HEK293T (cell line): ENCODE results near the gene TLK2.

Experiments used
- CTCF ChIA-PET: fragments of 350-600 bp; formaldehyde crosslinking; extraction: SDS; loops from one replicate; lab custom pipeline; 2021; ENCODE audit warnings: antibody characterized with exemption, inconsistent platforms; lab: Yijun Ruan, JAX
- POLR2A ChIA-PET: fragments of 350-600 bp; formaldehyde crosslinking; extraction: SDS; loops from one replicate; lab custom pipeline; 2020; ENCODE audit warnings: antibody characterized with exemption, inconsistent platforms; lab: Yijun Ruan, JAX
- DNase-seq: peaks from one replicate; pipeline ENCODE4 v3.0.0; 2012; ENCODE audit warnings: mixed read lengths; ENCODE audit errors: extremely low spot score
- ARNT ChIP-seq: fragments of 450-650 bp; IDR thresholded peaks from 2 replicates; pipeline ENCODE4 v1.6.1; 2017; ENCODE audit warnings: mild to moderate bottlenecking
- BHLHE40 ChIP-seq: fragments of 450-650 bp; IDR thresholded peaks from 2 replicates; pipeline ENCODE4 v1.6.1; 2016; ENCODE audit warnings: mild to moderate bottlenecking, moderate library complexity, borderline replicate concordance
- CTBP1 ChIP-seq: fragments of 450-650 bp; IDR thresholded peaks from 2 replicates; pipeline ENCODE4 v1.6.1; 2016; ENCODE audit warnings: borderline replicate concordance
- ELF4 ChIP-seq: fragments of 450-650 bp; IDR thresholded peaks from 2 replicates; pipeline ENCODE4 v1.6.1; 2017; ENCODE audit warnings: antibody characterized with exemption
- FOXA1 ChIP-seq: fragments of 450-650 bp; IDR thresholded peaks from 2 replicates; pipeline ENCODE4 v1.6.1; 2016; ENCODE audit warnings: mild to moderate bottlenecking
- FOXK2 ChIP-seq: fragments of 450-650 bp; IDR thresholded peaks from 2 replicates; pipeline ENCODE4 v1.6.1; 2016; ENCODE audit warnings: mild to moderate bottlenecking
- FOXM1 ChIP-seq: fragments of 450-650 bp; IDR thresholded peaks from 2 replicates; pipeline ENCODE4 v1.6.1; 2017; ENCODE audit warnings: mild to moderate bottlenecking, borderline replicate concordance
- HDGF ChIP-seq: fragments of 450-650 bp; IDR thresholded peaks from 2 replicates; pipeline ENCODE4 v1.6.1; 2017; ENCODE audit warnings: antibody characterized with exemption, borderline replicate concordance
- L3MBTL2 ChIP-seq: fragments of 450-650 bp; conservative IDR thresholded peaks from 2 replicates; pipeline ENCODE4 v1.6.1; 2016; ENCODE audit warnings: mild to moderate bottlenecking
- LEF1 ChIP-seq: fragments of 450-650 bp; IDR thresholded peaks from 2 replicates; pipeline ENCODE4 v1.6.1; 2017; ENCODE audit warnings: mild to moderate bottlenecking, borderline replicate concordance
- NFRKB ChIP-seq: fragments of 450-650 bp; IDR thresholded peaks from 2 replicates; pipeline ENCODE4 v1.6.1; 2016; ENCODE audit warnings: mild to moderate bottlenecking, moderate library complexity
- SP1 ChIP-seq: fragments of 450-650 bp; IDR thresholded peaks from 2 replicates; pipeline ENCODE4 v1.6.1; 2017
- SUZ12 ChIP-seq: fragments of 450-650 bp; IDR thresholded peaks from 2 replicates; pipeline ENCODE4 v1.6.1; 2016; ENCODE audit warnings: mild to moderate bottlenecking
- TARDBP ChIP-seq: fragments of 450-650 bp; IDR thresholded peaks from 2 replicates; pipeline ENCODE4 v1.6.1; 2016
- ZNF384 ChIP-seq: fragments of 450-650 bp; IDR thresholded peaks from 2 replicates; pipeline ENCODE4 v1.6.1; 2016
- TF ChIP-seq, protein P1 (sequence below): fragments of 450-650 bp; IDR thresholded peaks from 2 replicates; pipeline ENCODE4 v1.6.1; 2016

Gene TLK2

DNA sequence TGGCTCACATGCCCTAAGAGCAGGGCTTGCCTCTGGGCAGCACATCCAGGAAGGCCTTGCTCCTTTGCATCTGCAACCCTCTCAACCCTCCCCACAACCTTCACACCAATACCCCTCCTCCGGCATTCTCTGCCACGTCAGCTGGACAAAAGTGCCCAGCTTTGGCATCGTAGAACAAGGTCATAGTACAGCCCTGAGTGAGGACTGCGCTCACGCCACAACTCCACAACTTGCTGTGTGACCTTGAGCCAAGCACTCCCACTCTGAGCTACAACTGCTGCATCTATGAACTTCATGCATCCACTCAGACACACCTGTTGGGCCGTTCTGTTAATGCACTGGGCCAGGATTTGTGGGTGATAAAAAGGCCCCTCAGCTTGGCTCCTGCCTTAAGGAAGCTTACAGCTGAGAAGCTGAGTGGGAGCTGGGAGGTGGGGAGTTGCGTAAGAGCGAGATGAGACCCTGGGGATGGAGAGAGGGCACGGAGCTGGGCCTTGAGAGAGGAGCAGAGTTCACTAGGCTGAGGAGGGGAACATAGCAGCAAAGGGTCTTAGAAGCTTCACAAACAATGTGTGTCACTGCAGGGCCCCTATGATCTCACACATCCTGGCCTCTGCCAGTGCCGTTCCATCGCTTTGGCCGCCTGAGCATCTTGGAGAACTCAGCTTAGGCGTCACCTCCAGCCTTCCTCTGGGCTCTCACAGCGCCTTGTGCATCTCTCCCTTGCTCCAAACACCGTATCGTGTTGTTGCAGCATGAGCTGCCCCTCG, 140.2 kb downstream of the TLK2 start:
- TF ChIP-seq NFRKB (no peak), HDGF (no peak), ARNT (no peak), LEF1 (no peak), FOXA1 (no peak), TARDBP (no peak), BHLHE40 (no peak), FOXK2 (no peak), ELF4 (no peak), SUZ12 (no peak), L3MBTL2 (no peak), FOXM1 (no peak), ZNF384 (no peak), SP1 (no peak), CTBP1 (no peak)
- TF ChIP-seq, protein P1, sequence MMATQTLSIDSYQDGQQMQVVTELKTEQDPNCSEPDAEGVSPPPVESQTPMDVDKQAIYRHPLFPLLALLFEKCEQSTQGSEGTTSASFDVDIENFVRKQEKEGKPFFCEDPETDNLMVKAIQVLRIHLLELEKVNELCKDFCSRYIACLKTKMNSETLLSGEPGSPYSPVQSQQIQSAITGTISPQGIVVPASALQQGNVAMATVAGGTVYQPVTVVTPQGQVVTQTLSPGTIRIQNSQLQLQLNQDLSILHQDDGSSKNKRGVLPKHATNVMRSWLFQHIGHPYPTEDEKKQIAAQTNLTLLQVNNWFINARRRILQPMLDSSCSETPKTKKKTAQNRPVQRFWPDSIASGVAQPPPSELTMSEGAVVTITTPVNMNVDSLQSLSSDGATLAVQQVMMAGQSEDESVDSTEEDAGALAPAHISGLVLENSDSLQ: no peak
- DNase-seq: no peak
- ChIA-PET CTCF (no interaction called here), POLR2A (interaction anchor here (1.3 kb wide), 1 partner anchor 10 kb away, joined by 4 read pairs; no protein-coding TSS in a partner anchor)

- ChIA-PET CTCF (no interaction called here), POLR2A (interaction anchor here (1.3 kb wide), 1 partner anchor 10 kb away, joined by 4 read pairs; no protein-coding TSS in a partner anchor)
- TF ChIP-seq LEF1 (no peak), CTBP1 (no peak), L3MBTL2 (no peak)
- no peak for DNase-seq
These were observed 141.0 kb downstream of the TLK2 start for GRCh38 chr17:62619417-62620155.

GRCh38 chr17:62621223-62621622, 142.6 kb downstream of the TLK2 start:
- TF ChIP-seq L3MBTL2 (no peak), ELF4 (no peak), ARNT (no peak), FOXM1 (no peak), CTBP1 (no peak), FOXK2 (no peak), FOXA1 (no peak), NFRKB (no peak)
- ChIA-PET CTCF (no interaction called here), POLR2A (no interaction called here)
- DNase-seq: no peak

- ChIA-PET CTCF (no interaction called here), POLR2A (no interaction called here)
- TF ChIP-seq ZNF384: no peak
- TF ChIP-seq NFRKB: no peak
- no peak for TF ChIP-seq CTBP1
- no peak for TF ChIP-seq FOXK2
- TF ChIP-seq FOXA1: no peak
- no peak for TF ChIP-seq TARDBP
- TF ChIP-seq, protein P1: no peak
- no peak for TF ChIP-seq FOXM1
- no peak for TF ChIP-seq L3MBTL2
- no peak for TF ChIP-seq BHLHE40
- DNase-seq: no peak
These were observed 146.7 kb downstream of the TLK2 start for GRCh38 chr17:62625184-62625869.

DNA sequence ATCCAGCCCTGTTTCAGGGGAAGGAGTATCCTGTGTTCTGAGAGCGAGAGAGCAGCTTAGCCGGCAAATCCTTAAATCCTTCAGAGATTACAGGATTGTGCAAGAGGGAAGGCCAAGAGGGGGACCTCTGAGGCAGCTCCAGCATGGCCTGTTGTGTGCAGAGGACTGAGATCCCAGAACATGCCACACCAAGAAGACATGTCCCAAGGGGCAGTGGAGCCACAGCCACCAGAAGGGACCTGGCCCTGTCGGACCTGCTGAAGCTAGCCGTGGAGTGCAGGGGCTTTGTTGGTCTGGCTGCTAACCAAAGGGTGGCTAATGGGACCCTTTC, 147.2 kb downstream of the TLK2 start:
- TF ChIP-seq HDGF (no peak), FOXA1 (no peak), ZNF384 (no peak), TARDBP (no peak), CTBP1 (no peak), NFRKB (no peak), SP1 (no peak), L3MBTL2 (no peak), ELF4 (no peak), BHLHE40 (no peak), ARNT (no peak), FOXK2 (no peak), LEF1 (no peak), FOXM1 (no peak), SUZ12 (no peak)
- TF ChIP-seq, protein P1: no peak
- no peak for DNase-seq
- ChIA-PET POLR2A (no interaction called here), CTCF (no interaction called here)
